Activated T-helper 1 cell treated with Interleukin-2 at 50 U/mL for 16 hours (primary cell): Measurements from ENCODE around the gene HLCS.
"Not testable (repeated sequence)": the region's sequence is repeated elsewhere in the genome, so short reads cannot be mapped to it uniquely, and the experiment has no call there.

ENCODE experiments used
- DNase-seq: peaks from one replicate; pipeline ENCODE4 v3.0.0-alpha.2; 2020; ENCODE audit warnings: low read depth

Gene HLCS

DNA sequence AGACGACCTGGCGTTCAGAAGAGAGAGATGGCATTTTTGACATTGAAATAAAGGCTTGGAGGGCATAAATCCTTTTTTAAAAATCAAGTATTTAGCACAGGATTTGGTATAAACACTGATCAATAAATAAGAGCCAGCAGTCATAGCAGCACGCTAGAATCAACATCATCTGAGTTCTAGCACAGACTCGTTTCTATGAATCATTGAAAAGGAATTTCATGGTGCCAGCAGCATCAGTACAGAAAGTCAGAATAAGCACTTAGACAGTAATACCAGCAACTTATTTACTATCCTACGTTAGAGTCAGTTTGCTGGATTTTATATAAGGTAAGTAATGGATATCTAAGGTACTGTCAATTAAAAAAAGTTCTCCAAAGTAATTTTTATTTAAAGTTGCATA lies 119.3 kb downstream of the HLCS start:
- no peak for DNase-seq

DNA sequence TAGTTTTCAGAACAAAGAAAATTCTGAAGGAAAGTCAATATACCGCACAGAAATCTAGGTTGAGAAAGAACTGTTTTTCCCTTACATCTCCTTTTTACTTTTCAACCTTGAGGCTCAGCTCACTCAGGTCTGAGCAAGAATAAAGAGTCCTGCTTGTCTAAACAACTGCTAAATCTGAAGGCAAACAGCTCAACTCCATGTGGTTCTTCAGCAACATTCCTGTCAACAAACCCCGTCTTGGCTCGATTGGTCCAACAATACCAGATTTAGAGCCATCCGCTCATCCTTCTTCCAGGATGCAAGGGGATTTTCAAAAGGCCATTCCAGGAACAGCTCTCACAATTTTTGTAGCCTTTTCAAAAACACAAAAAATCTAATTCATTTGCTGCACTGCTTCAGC lies 119.8 kb downstream of the HLCS start:
- no peak for DNase-seq

DNA sequence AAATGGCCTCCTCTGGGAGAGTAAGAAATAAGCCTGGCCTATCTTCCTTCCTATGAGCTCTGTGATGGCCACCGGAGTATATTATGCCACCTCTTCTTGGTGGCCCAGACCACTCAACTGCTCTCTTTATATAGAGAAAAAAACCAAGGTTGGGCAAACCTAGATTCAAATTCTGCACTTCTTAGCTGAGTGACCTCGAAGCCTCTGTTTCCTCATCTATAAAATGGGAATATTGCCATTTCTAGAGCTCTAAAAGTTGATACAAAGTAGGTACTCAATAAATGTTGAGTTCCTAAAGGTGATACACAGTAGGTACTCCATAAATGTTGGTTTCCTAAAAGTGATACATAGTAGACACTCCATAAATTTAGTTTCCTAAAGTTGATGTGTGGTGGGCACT lies 120.7 kb downstream of the HLCS start:
- DNase-seq: no peak

DNA sequence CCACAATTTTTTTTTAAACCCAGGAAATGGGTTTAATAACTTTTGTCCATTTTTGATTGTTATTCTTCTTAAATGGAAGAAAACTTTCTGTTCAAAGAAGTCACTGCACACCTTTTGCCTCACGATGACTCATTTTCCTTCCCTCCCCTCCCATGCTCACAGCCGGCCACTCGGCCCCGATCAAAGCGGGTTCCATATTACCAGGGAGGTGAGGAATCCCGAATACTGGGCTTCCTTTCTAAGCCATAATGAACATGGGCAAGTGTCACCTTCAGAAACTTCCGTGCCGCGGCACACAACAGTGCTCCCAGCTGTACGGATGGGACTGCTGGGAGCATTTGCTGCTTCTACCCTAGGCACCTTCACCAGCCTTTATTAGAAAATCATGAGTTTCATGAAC lies 121.4 kb downstream of the HLCS start:
- DNase-seq: no peak

DNA sequence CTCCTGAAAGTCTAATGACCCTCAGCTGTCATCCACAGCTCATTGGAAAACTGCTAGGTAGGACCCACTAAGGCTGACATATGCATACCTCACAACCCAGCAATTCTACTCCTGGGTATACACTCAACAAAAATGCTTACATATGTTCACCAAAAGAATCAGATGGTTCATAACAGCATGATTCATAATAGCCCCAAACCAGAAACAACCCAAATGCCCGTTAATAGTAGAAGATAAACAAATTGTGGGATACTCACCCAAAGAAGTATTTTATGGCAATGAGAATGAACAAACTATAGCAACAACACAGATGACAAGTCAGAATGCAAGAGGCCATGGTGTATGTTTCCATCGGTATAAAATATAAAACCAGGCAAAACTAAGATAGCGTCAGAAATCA lies 124.6 kb downstream of the HLCS start:
- DNase-seq: no peak

DNA sequence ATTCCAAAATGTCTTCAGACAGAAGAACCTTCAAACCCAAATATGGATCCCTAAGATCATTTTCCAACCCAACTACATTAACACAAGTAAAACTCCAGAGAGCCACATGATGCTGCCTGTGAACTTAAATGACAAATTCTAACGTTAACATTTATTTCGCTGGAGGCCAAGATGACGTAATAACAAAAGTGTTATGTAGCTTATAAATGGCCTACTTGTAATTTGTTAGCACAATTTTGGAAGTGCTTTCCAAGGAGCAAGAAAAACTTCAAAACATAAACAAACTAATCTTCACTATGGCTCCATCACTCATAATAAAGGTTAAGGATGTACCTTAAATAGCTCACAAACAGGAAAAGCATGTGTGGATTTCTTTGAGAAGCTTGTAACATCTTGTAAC lies 126.7 kb downstream of the HLCS start:
- DNase-seq: no peak

DNA sequence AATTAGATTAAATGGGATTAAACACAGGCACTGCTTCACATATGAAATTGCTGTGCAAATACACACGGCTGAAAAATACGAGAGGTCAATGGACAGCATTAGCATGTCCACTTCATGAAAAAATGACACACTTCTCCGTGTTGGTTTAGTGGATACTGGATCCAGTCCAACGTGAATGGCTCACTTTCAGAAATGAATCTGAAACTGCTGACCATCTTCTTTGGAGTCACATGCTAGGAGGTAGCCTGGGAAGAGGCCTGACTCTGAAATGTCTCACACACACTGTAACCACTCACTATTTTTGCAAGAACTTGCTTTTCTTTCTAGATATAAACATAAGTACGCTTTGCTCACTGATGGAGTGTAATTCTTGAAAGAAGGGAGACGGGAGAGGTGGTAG lies 127.3 kb downstream of the HLCS start:
- DNase-seq: no peak

DNA sequence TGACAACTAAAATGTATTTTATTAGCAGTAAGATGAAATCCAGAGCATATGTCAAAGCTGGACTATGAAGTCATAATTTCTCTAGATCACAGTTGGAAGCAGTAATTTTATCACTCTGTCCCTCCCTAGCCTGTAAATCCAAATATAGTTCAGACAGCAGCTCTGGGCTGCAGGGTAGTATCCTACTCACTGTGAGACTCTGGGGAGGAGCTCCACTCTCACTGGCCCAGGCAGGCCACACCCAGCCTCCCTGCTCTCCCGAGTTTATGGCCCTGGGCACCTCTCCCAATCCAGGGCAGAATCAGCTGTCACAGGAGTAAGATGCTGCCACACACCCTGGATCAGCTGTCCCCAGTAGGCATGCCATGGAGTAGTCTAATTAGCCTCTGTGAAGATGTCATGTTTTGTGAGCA lies 131.1 kb downstream of the HLCS start:
- no peak for DNase-seq

DNA sequence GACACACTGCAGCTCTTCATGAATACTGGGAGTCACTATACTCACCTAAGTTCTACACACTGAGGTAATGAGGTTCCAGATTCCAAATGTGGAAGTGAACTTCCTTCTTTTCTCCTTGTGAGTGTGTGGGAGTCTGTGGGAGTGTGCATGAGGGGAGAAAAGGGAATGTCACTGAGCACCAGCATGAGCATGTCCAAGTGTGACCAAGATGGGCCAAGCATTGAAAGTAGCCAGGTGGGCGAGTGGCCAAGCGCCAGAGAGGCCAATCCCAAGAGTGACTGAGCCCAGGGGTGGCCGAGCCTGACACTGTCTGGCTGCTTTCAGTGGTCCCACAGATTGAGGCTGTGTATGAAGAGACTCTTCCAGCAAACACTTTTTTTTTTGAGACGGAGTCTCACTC lies 132.3 kb downstream of the HLCS start:
- no peak for DNase-seq

DNA sequence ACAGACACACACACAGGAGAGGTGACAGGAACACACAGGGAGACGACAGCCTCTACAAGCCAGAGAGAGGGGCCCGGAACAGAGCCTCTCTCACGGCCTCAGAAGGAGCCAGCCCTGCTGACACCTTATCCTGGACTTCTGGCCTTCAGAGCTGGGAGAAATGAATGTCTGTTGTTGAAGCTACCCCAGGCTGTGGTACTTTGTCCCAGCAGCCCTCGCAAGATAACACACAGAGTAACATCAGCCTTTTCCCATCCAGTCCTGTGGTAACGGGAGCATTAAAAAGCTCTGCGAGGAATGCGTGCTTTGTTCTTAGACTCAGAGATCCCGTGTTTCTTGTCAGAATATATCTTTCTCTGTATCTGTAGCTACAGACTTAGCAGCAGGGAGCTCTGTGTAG lies 136.4 kb downstream of the HLCS start:
- DNase-seq: no peak

DNA sequence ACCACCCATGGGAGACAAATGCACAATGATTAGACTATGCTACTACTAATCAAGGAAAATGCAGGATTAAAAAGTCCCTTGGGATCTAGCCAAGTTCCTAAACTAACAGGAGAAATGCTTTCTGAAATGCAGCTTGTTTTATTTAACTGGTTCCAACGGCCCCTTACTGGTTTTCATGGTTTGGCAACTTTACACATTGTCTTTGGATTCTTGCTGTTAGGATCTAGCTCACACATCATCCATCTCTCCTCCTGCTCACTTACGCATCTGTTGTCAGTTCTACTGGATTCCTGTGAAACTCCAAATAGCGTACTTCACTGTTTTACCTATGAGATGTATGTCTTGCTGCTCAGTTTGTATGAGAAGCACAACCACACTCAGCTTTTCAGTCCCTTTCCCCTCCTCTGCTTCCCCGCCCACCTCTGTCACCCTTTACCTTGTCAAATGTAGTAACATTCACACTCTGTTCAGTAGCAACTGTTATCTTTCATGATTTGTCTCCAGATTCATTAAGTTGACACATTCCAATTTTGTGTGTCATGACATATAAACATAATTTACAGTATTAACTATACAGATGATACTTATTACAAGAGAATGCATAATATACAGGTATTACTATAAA lies 137.5 kb downstream of the HLCS start:
- DNase-seq: no peak

DNA sequence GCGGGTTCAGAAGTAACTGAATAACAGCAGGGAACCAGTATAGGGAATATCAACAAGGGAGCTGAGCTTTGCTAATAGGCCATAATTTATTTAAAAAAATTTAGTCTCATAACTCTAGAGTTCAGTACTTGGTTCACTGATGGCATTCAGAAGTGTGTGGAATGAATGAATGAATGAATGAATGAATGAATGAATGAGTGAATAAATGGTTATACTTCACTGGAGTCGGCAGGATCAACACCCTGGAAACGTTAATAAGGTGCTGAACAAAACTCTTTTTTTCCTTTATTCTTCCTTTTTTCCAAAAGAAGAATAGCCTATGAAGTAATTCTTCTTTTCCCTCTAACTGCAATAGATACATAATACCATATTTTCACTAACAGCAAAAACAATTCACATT lies 138.3 kb downstream of the HLCS start:
- DNase-seq: no peak

DNA sequence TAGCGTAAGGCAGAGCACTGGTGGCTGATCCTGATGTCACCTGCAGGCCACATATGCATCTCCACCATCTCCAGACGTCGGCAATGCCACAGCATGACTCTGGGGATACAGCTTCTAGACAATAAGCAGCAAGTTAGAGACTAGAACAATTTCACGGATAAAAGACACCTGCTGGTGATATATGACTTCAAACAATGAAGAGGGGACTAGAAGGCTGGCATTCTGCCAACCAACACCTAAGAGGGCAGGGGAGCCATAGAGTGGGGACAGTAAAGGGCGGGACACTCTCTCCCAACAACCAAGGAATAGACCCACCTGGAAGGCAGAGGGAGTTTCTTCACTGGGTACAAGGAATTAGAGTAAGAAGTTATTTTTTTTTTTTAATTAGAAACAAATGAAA lies 140.8 kb downstream of the HLCS start:
- DNase-seq: no peak

DNA sequence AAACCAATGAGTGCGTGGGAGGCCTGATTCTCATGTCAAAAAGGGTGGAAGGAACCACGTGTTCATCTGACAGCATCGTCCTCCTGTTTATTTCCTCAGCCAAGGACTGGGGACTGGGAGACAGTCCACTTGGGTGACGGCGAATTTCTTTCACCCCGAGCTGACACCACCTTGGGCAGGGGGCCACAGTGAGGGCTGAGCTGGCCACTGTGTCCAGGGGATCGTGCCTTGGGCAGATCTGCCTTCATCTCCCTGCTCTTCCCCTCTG lies 145.5 kb downstream of the HLCS start:
- no peak for DNase-seq

DNA sequence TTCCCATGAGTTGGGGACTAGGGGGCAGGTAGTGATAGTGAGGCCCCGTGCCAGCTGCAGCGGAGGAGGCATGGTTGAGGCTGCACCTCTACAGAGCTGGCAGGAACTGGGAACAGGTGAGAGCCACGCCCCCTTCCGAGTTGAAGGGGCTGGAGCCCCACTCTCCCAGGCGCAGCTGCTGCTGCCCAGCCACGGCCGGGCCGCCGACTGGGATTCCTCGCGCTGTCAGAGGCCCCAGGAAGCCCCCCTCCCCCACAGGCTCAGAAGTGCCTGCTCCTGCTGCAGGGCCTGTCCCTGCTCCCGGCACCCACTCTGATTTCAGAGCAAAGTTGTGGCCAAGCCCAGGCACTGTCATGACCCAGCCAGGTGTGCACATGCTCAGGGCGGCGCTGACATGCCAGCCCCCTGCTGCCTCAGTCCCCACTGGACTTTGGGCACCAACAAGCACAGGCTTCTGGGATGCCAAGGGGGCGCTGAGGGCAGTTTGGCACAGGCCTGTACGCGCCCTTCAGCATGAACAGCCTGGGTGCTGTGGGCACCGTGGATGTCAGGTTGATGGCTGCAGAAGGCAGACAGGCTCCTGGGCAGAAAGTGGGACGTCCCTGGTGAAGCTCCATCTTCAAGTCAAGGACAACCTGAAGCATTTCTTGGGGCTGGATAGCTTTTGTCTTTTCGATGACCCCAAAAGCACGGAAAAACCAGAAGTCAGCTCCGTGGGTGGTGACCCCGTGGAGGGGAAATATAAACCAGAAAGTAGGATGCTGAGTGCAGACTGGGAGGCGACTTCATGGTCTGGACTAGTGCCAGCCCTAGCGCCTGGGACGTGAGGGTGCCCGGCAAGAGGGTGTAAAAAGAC lies 146.1 kb downstream of the HLCS start:
- DNase-seq: no peak

DNA sequence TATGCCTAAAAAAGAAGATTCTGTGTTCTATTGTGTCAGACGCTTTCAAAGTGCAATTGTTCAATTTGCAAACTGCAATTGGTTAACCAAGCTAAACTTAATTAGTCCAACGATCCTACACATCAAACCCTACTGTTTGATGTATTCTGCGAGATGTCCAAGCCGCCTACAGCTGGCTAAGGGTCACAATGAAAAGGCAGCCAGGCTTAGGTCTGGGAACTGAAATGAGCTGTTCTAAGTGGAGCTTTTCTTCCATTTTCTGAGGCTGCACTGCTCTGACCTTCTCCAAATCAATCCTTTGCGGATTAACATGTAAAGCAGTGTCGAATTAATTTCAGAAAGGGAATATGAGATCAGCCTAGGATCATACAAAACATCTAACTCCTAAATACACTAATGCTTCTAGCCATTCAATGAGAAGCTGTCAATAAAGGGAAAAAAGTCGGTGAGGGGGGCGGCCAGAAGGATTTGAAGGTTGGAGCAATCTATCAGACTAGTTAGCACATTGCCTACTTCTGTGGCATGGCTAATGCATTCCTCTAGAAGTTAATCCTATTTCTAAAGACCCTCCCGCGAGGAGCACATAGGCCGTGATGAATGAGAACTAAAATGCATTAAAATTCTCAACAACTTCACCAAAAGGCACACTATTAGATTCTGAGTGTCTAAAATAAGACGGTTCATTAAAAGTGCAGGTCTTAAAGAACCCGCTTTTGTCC lies 148.6 kb downstream of the HLCS start:
- no peak for DNase-seq

DNA sequence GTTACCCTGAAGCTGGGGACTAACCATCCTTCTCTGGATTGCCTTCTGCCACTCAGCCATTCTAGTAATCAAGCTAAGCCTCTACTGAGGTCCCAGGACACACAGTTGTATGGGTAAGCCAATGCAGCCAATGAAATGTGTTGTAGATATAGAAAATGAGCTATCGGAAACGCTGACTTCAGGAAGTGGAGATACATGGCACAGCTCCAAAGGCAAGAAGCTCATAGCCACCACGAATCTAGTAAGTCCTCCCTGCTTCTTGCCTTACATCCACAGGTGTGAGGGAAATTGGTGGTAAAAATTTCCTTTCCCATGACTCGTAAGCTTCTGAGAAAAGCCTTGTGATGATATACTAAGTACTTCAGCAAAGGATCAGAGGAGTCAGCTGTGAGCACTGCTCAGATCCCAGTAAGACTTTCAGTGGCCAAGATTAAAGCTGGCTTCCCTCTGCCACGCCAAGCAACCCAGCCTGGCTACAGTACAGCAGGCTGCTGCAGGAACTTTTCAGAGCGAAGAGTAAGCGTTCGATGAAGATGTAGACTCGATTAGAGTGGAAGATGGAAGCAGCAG lies 149.8 kb downstream of the HLCS start:
- no peak for DNase-seq

DNA sequence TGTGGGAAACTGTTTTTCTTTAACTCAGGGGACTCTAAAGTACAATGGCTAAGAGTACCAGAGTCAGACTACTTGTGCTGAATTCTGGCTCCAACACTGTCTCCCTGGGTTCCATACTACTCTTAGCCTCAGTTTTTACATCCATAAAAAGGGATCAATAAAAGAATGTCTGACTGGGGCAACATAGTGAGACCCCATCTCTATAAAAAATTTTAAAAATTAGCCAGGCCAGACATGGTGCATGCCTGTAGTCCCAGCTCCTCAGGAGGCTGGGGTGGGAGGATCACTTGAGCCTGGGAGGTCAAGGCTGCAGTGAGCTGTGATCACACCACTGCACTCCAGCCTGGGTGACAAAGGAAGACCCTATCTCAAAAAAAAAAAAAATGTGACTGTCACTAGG lies 150.4 kb downstream of the HLCS start:
- not testable (repeated sequence) for DNase-seq

DNA sequence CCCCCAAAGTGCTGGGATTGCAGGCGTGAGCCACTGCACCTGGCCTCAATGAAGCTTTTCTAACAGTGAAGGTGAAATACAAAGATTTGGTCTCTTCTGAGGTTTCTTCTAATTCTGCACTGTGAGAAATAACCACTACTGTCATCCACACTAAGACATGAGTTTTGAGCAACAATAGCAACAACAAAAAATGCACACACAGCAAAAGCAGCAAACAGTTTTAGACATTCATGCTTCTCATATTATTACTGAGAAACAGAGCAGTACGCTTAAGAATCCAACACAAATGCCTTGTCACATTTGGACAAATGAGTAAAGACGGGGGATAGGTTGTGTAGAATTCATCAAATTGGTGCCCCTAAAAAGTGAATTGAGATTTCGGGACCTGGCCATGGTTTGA lies 151.2 kb downstream of the HLCS start:
- DNase-seq: no peak

DNA sequence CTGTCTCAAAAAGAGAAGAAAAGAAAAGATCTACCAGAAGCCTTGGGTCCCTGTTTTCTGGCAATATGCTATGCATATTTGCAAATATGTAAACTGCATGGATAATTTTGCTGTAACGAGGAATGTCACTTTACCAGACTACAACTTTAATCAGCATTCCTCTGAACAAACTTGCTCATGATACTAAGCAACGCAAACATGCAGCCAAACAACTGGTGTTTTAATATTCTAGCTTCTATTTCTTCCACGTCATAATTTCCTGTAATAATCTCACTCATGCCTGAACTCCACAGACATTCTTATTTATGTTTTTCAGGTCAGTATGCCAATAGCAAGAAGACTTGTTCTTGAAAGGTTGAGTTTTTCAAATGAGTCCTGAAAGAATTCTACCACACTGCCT lies 153.4 kb downstream of the HLCS start:
- no peak for DNase-seq

DNA sequence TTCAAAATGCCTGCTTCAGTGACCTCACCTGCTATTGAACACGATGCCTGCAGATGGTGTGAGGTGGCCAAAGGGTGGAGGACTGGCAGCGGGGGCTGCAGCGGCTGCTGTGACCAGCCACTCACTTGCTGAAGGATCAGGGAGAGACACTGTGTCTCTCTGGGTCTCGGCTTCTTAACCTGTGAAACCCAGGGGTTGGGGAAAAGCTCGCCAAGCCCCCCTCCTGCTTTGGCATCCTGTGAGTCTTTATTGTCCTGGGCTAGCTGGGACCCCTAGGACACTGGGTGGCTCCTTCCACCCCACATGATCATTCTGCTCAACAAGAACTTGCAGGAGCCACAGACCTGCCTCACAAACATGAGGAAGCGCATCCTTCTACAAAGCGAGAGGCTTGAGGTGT lies 154.7 kb downstream of the HLCS start:
- no peak for DNase-seq

DNA sequence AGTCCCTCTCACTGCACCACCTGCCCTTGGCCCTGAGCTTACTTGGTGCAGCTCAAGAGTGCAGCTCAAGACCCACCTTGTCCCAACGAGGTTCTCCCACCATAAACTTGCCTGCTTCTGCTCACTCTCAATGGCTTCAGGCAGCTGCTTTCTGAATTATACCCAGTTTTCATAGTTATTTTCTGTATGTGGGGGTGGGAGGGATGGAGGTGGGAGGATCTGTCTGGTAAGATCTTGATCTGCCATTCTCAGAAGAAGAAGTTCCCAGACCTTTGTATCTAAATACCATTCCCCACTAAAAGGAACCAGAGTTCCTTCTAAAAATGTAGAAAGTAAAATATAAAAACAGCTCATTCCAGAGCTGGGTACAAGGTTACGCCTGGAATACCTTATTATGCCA lies 156.0 kb downstream of the HLCS start:
- no peak for DNase-seq

DNA sequence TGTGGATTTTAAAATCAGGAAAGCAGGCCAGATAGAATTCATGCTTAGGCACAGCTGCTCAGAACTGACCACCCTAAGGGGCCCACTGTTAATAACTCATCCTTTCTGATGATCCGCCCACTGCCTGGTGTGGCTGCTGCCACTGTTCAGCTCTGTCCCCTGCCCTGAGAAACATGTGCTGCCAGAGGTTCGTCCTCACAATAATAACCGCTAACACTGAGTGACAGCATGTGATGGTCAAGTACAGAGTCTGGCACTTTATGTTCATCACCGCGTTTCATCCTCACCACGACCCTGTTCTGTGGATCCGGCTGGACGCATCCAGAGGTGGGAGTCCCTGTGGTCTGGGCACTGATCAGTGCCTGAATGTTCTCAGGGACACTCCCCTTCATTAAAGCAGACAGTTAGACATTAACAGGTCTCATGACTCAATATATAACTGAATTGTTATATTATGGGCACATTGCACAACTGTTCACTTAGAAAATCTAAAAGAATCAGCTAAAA lies 159.0 kb downstream of the HLCS start:
- DNase-seq: no peak
